HG02642 (cell line): ENCODE data around the gene CNRIP1.

Source experiments
- ATAC-seq: cut with Tn5 transposase; IDR thresholded peaks from one replicate; pipeline ENCODE4 v1.9.1; 2021; ENCODE audit warnings: mild to moderate bottlenecking; ENCODE audit not compliant: unreplicated experiment, poor library complexity

The CNRIP1 gene

GRCh38 chr2:68253219-68254068 is 66.3 kb downstream of the CNRIP1 start:
- no peak for ATAC-seq

- peak; percentile 84 for ATAC-seq
Measured at GRCh38 chr2:68252400-68253218, 67.1 kb downstream of the CNRIP1 start, which contains the start of gene PPP3R1. Gene PPP3R1, minus strand, starts transcription at chr2:68252532. Its CDS starts 405 bp downstream, at chr2:68252127.

GRCh38 chr2:68251855-68252399 is 67.8 kb downstream of the CNRIP1 start:
- peak; percentile 17 for ATAC-seq

GRCh38 chr2:68251187-68251854 is 68.4 kb downstream of the CNRIP1 start:
- ATAC-seq = peak; percentile 46

- no peak for ATAC-seq
Measured at GRCh38 chr2:68250652-68251186, 69.0 kb downstream of the CNRIP1 start.

GRCh38 chr2:68250196-68250595 is 69.6 kb downstream of the CNRIP1 start:
- ATAC-seq = no peak

- no peak for ATAC-seq
Measured at GRCh38 chr2:68248806-68249205, 70.9 kb downstream of the CNRIP1 start.

- no peak for ATAC-seq
Measured at GRCh38 chr2:68248361-68248760, 71.4 kb downstream of the CNRIP1 start.

GRCh38 chr2:68246396-68246795 is 73.4 kb downstream of the CNRIP1 start:
- no peak for ATAC-seq

- no peak for ATAC-seq
Measured at GRCh38 chr2:68245672-68246071, 74.1 kb downstream of the CNRIP1 start.

- ATAC-seq = no peak
Measured at GRCh38 chr2:68245066-68245465, 74.7 kb downstream of the CNRIP1 start.

- ATAC-seq = no peak
Measured at GRCh38 chr2:68244456-68244855, 75.3 kb downstream of the CNRIP1 start.
